Middle frontal gyrus (tissue), 1 donor: ENCODE data around the gene TAOK1.
A peak's percentile ranks its signal among the peaks of the same experiment; 100 is the strongest.

Experiments
- DNase-seq: peaks from one replicate; pipeline ENCODE4 v3.0.0-alpha.2; 2015; ENCODE audit warnings: low spot score; ENCODE audit errors: extremely low spot score

TAOK1 gene

GRCh38 chr17:29582254-29582765, 192.1 kb downstream of the TAOK1 start:
- DNase-seq, result no peak

GRCh38 chr17:29582772-29583171, 192.6 kb downstream of the TAOK1 start:
- DNase-seq, result peak; percentile 78

- DNase-seq, result no peak
These were observed 193.4 kb downstream of the TAOK1 start for GRCh38 chr17:29583324-29584248.

GRCh38 chr17:29584452-29585079, 194.4 kb downstream of the TAOK1 start:
- DNase-seq, result no peak

GRCh38 chr17:29585080-29585751, 195.1 kb downstream of the TAOK1 start:
- DNase-seq, result no peak

- no peak for DNase-seq
These were observed 196.7 kb downstream of the TAOK1 start for GRCh38 chr17:29586676-29587469.

- no peak for DNase-seq
These were observed 197.4 kb downstream of the TAOK1 start for GRCh38 chr17:29587591-29587990.

- DNase-seq, result no peak
These were observed 197.9 kb downstream of the TAOK1 start for GRCh38 chr17:29588017-29588561.

- DNase-seq, result no peak
These were observed 198.6 kb downstream of the TAOK1 start for GRCh38 chr17:29588562-29589411.

- DNase-seq, result peak; percentile 84
These were observed 199.6 kb downstream of the TAOK1 start, which contains the start of gene GIT1 for GRCh38 chr17:29589524-29590410. GIT1 (minus strand) TSS chr17:29589648; CDS start chr17:29589378, 270 bp downstream.

- no peak for DNase-seq
These were observed 200.4 kb downstream of the TAOK1 start for GRCh38 chr17:29590411-29591145.

GRCh38 chr17:29591146-29591736, 201.1 kb downstream of the TAOK1 start:
- DNase-seq, result no peak

GRCh38 chr17:29591737-29592608, 201.8 kb downstream of the TAOK1 start:
- DNase-seq, result peak; percentile 73

GRCh38 chr17:29592850-29593551, 202.8 kb downstream of the TAOK1 start, which contains the start of gene ANKRD13B:
ANKRD13B (plus strand) TSS chr17:29593132; CDS start chr17:29593622, 490 bp downstream.
- no peak for DNase-seq

- no peak for DNase-seq
These were observed 203.7 kb downstream of the TAOK1 start for GRCh38 chr17:29593591-29594518.
